ENCODE measurements around the gene C17orf75.

C17orf75 gene

DNA sequence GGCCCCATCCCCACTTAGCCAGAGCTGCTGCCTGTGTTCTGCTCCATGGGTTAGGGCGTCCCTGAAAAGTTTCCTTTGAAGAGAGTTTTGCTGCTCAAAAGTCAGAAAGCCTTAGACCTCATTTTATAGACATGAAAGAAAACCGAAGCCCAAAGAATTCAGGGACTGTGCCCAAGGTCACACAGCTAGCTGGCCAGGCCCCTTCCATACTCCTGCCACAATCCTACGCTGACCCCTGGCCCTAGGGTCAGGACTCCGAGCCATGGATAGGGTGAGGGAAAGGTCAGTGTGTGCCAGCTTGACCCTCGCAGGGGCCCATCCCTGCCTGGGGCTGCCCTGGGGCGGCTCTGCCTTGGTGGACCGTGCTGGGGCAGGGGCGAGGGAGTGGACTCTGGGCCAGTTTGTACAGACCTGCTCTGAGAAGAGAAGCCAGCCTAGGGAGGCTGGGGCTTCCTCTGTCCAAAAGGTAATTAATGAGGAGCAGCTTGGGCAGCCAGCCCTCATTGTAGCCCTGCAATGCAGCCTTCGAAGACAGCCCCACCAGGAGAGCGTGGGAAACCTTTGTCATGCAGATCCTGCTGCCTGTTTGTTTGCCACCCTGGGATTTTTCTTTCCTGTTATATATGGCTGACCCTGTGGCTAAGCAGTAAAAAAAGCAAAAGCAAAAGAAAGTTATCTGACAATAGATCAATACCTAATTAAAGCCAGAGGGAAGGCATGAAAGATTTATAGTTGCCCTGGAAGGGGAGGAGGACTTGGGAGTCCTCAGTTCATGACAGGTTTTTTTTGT is 38.9 kb downstream of the C17orf75 start:
- no peak for DNase-seq

DNA sequence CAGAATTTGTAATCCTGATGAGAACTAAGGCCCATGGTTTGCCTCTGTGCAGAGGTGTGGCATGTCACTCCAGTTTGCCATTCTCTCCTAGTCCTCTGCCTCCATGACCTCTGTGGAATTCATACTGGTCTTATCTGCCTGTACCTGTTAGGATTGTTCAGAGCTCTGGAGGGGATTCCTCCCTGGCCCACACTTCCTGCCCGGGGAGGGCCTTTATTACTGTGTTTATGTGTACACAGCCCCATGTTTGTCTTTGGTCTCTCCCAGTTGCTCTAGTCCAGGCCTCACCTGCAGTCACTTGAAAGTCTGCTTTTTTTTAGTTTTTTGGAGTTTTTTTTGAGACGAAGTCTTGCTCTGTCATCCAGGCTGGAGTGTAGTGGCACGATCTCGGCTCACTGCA is 39.9 kb downstream of the C17orf75 start:
- DNase-seq = no peak

GRCh38 chr17:32299580-32300164 is 42.3 kb downstream of the C17orf75 start:
- no peak for DNase-seq

- DNase-seq = no peak
Measured at GRCh38 chr17:32298721-32299579, 43.0 kb downstream of the C17orf75 start.

DNA sequence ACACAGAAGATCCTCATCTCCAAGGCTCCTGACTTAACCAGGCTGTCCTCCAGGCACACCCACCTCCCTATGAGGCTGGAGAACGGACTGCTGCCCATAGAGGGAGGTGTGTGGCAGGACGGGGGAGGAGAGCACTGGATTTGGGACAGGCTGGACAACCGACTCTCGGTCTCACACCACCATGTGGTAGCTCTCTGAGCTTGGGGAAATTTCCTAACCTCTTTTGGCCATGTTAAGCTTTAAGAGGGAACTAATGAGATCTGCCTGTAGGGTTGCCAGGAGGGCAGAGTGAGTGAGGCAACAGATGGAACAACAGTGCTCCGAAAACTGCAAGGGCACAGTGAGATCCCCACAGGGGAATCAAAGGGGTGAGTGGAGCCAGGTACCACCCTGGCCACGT is 43.7 kb downstream of the C17orf75 start:
- no peak for DNase-seq

DNA sequence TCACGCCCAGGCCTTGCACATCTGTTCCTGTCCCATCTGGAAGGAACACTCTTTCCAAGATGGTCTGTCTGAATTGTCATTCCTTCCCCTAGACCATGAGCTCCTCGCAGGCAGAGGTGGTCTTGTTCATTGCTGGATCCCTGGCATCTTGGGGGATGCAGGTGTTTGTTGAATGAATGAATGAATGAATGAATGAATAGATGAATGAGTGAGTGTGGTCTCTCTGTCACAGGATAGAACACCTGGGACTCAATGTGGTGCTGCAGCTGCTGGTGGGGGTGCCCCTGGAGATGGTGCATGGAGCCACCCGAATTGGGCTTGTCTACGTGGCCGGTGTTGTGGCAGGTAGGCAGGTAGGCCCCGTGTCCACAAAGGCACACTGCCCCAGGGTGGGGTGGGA is 44.1 kb downstream of the C17orf75 start:
- no peak for DNase-seq

- DNase-seq = no peak
Measured at GRCh38 chr17:32297424-32297823, 44.5 kb downstream of the C17orf75 start.

DNA sequence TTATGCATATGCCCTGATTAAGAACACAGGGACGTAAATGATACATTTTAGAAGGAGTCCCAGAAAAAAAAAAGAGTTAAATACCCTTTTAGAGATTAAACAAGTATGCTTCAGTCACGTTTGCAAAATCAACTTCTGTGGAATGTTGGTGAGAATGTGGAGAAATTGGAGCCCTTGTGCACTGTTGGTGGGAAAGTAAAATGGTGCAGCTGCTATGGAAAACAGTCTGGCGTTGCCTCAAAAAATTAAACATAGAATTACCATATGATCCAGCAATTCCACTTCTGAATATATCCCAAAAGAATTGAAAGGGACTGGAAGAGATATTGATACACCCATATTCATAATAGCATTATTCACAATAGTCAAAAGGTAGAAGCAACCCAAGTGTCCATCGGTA is 49.9 kb downstream of the C17orf75 start:
- no peak for DNase-seq

GRCh38 chr17:32289471-32290070 is 52.4 kb downstream of the C17orf75 start:
- no peak for DNase-seq

DNA sequence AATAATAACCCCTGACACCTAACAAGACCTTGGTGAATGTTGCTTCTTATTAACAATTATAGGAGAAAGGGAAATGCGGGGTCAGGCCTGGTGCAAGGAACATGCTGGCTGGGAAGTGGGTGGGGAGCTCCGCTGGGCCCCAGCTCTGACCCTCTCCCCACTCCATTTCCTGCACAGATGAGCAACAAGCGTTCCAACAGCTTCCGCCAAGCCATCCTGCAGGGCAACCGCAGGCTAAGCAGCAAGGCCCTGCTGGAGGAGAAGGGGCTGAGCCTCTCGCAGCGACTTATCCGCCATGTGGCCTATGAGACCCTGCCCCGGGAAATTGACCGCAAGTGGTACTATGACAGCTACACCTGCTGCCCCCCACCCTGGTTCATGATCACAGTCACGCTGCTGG is 53.4 kb downstream of the C17orf75 start:
- no peak for DNase-seq

- no peak for DNase-seq
Measured at GRCh38 chr17:32287804-32288511, 54.0 kb downstream of the C17orf75 start.

DNA sequence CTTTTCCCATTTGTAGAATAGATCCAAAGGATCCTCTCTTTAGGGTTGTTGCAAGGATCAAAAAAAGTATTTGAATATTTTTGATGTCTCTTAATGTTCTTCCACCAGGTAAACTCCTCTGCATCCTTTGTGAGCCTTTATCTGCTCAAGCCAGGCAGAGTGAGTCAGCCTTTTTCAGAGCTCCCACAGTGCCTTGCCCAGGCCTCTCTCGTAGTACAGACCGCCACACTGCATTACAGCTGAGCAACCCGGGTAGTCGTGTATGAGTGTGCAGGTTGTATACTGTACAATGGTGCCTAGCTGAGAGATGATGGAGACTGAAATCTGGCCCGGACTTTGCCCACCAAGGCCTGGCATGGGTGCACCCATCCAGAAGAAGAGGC is 55.5 kb downstream of the C17orf75 start:
- DNase-seq = no peak

- no peak for DNase-seq
Measured at GRCh38 chr17:32285746-32286517, 56.0 kb downstream of the C17orf75 start.

- DNase-seq = no peak
Measured at GRCh38 chr17:32285306-32285705, 56.7 kb downstream of the C17orf75 start.

- DNase-seq = no peak
Measured at GRCh38 chr17:32283745-32284201, 58.2 kb downstream of the C17orf75 start.

- DNase-seq = no peak
Measured at GRCh38 chr17:32281011-32281451, 60.9 kb downstream of the C17orf75 start.

DNA sequence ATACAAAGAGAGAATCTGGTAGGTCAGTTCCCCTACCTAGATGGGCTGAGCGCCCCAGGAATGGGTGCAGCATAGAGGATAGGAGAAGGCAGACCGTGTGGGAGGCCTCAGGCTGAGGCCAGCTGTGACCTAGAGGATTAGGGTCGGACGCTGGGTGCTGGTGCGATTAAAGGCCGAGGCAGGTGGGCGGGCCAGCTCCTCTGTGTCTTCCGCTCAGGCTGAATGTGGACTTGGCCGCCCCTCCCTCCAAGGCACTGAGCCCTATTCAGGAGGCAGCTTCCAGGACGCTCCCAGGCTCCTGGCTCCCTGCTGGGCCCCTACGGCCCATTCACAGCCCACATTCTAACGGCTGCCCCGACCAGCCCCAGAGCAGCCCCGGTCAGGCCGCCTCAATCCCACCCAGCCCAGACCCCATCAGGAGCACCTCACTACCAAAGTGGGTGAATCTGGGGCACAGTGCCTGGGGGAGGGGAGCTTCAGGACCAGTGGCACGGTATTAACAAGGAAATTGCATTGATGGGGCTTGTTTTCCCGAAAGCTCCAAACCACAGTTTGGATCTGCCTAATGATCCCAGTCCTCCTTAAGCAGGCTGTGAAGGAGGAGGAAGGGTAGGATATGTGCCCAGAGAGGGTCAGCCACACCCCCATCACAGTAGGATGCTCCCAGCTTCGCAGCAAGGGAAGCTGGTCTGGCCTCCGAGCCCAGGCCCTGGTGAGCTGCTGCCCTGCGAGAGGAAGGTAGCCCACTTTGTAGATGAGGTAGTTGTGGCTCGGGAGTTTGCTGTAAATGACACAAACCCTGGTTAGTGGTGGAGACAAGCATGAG is 61.9 kb downstream of the C17orf75 start:
- DNase-seq = no peak

DNA sequence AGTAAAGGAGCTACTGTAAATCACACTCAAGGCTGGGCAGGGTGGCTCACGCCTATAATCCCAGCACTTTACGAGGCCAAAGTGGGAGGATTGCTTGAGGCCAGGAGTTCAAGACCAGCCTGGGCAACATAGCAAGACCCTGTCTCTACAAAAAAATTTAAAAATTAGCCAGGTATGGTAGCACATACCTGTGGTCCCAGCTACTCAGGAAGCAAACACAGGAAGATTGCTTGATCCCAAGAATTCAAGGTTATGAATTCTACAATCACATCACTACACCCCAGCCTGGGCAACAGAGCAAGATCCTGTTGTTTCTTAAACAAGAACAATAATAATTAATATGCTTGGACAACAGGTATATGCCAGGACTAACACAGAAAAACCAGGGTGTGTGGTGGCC is 63.2 kb downstream of the C17orf75 start:
- DNase-seq = no peak

All from effector CD4-positive, alpha-beta T cell (primary cell).